ENCODE measurements around the gene OR8B2.
"Not testable (repeated sequence)": the region's sequence is repeated elsewhere in the genome, so short reads cannot be mapped to it uniquely, and the experiment has no call there.

OR8B2 gene, protein sequence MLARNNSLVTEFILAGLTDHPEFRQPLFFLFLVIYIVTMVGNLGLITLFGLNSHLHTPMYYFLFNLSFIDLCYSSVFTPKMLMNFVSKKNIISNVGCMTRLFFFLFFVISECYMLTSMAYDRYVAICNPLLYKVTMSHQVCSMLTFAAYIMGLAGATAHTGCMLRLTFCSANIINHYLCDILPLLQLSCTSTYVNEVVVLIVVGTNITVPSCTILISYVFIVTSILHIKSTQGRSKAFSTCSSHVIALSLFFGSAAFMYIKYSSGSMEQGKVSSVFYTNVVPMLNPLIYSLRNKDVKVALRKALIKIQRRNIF

DNA sequence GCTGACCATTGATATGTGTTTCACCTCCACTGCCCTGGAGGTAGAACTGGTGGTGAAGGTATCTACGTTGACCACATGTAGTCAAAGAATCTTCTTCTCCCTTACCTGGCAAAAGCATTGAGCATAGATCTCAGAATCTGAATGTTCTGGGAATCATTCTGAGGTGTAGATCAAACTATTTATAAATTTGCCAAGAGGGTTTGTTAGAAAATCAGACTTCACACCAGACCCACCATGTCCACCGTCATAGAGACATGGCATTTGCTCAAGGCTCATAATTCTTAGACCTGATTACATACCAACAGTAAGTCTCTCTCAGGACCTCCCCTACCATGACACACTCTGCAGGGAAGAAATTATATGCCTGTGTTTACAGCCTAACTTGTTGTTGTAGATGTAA, at the start of gene OR8B2:
Gene OR8B2, minus strand, starts transcription at position 101 of the 400 bp plus-strand sequence. CDS start 1,156 bp downstream, outside the sequence.
- no peak for DNase-seq

DNA sequence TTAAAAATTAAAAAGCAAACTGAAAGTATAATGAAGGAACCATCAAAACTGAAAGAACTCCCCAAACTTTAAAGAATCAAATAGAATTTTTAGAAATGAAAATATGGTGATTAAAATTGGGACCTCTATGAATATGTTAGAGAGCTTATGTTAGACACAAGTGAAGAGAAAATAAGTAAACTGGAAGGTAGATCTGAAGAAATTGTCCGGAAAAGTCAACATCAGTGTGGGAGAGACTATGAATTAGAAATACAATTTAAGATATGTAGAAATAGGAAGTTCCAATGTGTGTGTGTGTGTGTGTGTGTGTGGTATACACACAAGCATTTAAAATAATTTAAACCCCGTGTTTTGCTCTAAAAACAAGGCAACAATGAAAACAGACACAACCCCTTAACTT, 45.3 kb upstream of the OR8B2 start:
- no peak for DNase-seq

DNA sequence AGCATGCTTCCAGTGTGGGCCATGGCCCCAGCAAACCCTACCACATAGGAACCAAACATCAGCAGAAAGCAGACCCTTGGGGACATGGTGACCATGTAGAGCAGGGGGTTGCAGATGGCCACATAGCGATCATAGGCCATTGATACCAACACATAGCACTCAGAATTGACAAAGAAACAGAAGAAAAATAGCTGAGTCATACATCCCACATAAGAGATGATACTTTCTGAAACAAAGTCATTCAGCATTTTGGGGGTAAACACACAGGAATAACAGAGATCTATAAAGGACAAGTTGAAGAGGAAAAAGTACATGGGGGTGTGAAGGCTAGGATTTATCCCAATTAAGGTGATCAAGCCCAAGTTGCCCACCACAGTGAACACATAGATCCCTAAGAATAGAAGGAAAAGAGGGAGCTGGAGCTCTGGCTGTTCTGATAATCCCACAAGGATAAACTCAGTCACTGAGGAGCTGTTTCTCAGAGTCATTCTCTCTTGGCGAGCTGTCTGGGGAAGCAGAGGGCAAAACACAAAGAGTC, 40.2 kb upstream of the OR8B2 start, which contains the start of gene OR8B4:
Gene OR8B4, minus strand, starts transcription at position 488 of the 538 bp plus-strand sequence. Its CDS starts 0 bp downstream, at position 488.
- no peak for DNase-seq

DNA sequence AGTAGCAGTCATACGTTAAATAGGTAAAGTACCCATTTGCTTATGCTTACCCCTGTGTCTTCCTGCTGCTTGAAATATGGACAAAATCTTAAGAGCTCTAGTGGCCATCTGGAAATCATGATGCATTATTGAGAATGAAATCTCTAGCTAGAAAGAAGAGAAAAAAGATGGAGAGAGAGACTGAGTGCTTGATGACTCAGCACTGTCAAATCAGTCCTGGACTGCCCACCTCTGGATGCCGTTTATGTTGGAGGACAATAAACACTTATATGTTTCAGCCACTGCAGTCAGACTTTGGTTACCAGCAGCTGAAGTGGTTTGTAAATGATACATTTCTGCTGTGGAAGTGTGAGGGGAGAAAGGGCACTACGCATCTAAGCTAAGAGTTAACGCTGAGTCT, 36.7 kb upstream of the OR8B2 start:
- DNase-seq, result no peak

DNA sequence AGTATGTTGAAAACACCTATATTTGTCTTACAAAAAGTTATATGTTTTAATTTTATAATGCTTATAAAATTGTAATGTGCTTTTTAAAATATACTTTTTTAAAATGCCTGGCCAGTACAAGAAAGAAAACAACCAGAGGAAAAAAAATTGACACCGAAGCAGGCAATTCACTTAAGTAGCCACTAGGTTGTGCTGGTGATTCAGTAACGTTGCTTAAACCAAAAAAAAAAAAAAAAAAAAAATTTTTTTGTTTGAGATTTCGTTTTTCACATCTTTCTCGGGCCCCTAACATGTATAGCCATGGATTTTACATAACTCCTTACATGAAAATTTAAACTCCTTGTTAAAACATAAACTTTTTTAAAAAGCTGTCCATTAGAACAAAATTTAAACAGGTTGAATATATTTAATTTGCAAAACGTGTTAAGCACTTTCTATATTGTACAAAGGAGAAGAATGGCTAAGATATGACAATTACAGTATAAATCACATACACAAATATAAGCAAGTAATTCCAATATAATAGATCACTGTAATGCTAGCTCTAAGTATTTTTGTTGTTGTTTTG, 31.1 kb upstream of the OR8B2 start:
- DNase-seq, result no peak

DNA sequence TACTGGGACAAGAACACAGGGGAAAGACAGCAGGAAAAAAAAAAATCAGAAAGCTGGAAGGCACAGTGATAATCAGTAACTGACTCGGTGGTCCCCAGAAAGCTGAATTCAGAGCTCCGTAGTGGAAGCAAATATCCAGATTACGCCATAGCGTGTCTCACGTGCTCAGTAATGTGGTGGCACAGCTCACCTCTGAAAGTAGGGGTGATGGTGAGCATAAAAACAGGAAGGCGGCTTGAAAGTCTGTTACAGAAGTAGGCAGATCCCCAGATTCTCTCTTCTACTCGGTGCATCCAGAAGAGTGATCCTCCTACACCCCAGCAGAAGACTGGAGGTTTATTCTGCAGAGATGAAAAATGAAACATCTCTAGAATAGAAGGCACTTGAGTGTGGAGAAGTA, 25.6 kb upstream of the OR8B2 start:
- no peak for DNase-seq

DNA sequence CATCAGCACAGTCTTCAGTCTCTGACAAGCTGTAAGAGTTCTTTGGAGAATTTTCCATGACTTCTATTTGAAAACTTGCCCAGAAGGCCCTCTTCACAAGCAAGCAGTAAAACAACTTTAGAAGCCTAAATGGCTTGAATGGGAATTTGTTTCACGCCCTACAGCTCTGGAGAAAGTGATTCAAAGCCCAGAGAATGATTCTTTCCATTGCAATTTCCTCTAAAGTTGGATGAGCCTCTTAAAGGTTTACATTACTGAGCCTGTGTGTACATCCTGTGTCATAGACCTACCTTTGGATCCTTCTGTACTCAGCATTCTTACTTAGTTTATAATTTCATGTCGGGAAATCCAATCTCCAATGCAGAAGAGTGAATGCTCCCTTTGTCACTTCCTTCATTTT, 21.3 kb upstream of the OR8B2 start:
- DNase-seq, result no peak

DNA sequence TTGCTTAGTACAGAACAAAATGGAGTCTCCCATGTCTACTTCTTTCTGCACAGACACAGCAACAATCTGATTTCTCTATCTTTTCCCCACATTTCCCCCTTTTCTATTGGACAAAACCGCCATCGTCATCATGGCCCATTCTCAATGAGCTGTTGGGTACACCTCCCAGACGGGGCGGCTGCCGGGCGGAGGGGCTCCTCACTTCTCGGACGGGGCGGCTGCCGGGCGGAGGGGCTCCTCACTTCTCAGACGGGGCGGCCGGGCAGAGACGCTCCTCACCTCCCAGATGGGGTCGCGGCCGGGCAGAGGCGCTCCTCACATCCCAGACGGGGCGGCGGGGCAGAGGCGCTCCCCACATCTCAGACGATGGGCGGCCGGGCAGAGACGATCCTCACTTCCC, 18.9 kb upstream of the OR8B2 start:
- DNase-seq, result not testable (repeated sequence)

DNA sequence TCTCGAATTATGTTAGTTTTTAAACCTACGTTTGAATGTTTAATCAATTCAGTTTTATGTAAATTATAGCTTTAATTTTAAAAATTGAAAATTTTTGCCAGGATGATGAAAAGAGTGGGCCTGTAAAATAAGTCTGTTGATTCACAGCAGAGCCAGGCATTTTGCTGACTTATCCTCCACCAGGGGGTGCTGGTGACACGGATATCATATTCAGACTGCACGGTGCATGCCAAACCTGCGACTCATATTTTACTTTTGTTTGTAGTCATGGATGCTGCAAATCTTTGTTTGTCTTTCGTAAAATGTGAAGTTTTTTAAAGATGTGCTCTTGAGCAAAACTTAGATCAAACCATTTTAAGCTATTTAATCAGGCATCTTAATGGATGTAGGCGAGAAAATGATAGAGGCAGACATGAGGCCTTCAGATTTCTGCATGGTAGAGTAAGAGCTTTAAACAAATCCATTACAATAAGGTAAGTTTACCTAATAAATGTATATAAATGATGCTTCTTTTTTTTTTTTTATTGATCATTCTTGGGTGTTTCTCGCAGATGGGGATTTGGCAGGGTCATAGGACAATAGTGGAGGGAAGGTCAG, 18.1 kb upstream of the OR8B2 start:
- DNase-seq, result peak; percentile 33

DNA sequence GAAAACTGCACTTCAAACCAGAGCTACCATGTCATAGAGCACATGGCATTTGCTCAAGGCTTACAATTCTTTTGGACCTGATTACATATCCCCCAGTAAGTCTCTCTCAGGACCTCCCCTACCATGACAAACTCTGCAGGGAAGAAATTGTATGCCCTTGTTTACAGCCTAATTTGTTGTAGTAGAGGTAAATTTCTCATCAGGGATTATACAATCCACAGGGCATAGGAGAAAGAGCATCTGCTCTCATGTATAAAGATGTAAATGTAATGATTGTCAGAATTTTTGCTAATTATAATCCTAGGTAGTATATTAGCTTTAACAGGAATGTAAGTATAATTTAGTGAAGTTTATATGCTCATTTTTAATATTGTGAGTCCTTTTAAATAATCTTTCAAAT, 14.6 kb upstream of the OR8B2 start, which contains the start of gene OR8B3:
Gene OR8B3, minus strand, starts transcription at position 101 of the 400 bp plus-strand sequence. CDS start 1,673 bp downstream, outside the sequence.
- no peak for DNase-seq

DNA sequence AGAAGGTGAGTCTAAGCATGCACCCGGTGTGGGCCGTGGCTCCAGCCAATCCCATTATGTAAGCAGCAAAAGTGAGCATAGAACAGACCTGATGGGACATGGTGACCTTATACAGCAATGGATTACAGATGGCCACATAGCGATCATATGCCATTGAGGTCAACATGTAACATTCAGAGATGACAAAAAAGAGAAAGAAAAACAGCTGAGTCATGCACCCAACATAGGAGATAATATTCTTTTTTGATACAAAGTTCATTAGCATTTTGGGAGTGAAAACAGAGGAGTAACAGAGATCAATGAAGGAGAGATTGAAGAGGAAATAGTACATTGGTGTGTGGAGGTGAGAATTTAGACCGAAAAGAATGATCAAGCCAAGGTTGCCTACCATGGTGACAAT, 12.5 kb upstream of the OR8B2 start:
- not testable (repeated sequence) for DNase-seq

DNA sequence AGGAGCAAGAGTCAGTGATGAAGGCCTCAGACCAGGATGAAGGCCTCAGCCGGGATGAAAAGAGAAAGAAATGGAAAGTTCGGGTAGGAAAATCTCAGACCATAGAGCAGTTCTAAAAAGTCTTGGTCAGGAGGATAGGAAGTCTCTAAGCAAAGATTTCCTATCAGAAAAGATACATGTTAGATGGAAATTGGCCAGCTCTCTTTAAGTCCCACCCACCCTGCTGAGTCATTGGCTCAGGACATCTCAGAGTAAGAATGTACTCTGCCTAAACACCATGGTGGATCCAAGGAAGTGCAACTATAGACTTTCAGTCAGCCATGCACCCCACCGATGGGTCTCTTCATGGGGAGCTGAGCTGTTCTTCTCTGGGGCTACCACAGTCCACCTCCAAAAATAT, 10.1 kb upstream of the OR8B2 start:
- DNase-seq, result no peak

DNA sequence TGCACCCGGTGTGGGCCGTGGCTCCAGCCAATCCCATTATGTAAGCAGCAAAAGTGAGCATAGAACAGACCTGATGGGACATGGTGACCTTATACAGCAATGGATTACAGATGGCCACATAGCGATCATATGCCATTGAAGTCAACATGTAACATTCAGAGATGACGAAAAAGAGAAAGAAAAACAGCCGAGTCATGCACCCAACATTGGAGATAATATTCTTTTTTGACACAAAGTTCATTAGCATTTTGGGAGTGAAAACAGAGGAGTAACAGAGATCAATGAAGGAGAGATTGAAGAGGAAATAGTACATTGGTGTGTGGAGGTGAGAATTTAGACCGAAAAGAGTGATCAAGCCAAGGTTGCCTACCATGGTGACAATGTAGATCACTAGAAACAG, 1.4 kb downstream of the OR8B2 start:
- DNase-seq, result not testable (repeated sequence)

DNA sequence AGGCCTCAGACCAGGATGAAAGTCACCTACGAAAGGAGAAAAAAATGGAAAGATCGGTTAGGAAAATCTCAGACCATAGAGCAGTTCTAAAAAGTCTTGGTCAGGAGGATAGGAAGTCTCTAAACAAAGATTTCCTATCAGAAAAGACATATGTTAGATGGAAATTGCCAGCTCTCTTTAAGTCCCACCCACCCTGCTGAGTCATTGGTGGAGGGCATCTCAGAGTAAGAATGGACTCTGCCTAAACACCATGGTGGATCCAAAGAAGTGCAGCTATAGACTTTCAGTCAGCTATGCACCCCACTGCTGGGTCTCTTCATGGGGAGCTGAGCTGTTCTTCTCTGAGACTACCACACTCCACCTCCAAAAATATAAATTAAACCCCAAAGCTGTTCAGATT, 3.7 kb downstream of the OR8B2 start:
- no peak for DNase-seq

DNA sequence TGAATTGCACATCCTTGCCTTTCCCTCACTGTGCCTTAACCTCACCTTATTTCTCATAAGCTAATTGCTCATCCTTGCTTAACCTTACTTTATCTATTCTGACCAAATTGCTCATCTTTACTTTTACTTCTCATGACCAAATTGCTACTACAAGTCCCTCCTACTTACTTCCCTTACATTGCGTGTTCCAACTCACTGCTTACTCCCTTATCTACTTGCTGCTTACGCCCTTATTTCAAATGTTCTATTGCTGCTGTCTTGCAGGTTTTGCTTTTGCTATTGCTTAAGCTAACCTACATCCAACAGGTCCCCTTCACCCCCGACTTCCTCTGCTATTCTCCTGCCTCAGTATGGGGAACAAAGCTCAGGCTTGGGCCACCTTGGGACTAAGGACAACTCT, 8.0 kb downstream of the OR8B2 start:
- DNase-seq, result no peak

DNA sequence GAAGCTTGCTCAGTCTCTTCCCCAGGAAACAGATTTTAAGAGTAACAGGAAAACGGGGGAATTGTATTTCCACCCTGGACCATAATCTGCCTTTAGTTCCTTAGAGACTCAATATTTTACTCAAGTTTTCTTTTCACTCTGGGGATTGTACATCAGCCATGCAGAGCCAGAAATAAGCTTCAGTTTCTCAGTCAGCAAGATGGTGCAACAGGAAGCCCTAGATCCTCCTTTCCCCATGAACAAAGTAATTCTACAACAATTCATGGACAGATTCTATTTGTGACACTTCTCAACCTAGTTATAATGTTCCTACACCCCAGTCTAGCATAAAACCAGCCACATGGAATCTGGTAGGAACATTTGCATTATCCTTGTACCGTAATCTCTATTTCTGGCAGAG, 24.7 kb downstream of the OR8B2 start:
- DNase-seq, result no peak

DNA sequence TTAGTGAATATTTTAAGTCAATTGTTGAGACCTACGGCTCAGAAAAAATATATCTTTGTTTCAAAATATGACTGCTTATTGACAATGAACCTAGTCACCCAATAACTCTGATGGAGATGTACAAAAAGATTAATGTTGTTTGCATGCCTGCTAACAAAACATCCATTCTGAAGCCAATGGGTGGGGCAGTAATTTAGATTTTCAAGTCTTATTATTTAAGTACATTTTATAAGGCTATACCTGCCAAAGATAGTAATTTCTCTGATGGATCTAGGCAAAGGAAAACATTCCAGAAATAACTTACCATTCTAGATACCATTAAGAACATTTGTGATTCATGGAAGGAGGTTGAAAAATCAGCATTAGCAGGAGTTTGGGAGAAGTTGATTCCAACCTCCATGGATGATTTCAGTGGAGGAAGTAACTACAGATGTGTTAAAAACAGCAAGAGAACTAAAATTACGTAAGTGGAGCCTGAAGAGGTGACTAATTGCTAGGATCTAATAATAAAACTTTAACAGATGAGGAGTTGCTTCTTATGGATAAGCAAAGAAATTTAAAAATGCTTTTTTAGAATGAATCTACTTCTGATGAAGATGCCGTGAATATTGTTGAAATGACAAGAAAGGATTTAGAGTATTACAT, 37.9 kb downstream of the OR8B2 start:
- no peak for DNase-seq

DNA sequence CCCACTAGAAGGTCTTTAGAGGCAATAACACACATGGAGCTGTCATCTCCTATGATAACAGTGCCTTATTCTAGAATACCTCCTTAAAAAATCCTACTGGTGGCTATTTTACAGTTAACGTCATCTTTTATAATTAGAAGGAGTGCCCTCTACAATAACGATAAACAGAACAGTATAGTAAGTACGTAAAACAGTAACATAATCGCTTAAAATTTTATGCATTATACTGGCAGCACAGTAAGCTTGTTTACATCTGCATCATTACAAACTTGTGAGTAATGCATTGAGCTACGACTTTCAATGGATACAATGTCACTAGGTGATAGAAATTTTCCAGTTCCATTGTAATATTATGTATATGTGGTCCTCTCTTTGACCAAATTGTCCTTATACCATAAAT, 40.0 kb downstream of the OR8B2 start:
- DNase-seq, result no peak

DNA sequence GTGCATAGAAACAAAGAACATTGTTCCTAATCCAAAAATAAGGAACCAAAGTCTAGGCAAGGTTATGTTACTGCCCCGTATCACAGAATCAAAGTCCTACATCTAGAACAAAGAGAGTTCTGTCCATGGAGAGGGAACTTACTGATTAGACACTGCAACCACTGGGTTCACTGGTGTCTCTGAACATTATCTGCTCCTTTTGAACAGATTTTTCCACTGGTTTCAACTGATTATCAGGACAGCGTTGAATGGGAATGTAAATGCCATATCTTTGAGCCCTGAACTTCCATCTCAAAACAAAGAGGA, 44.2 kb downstream of the OR8B2 start:
- DNase-seq, result no peak

DNA sequence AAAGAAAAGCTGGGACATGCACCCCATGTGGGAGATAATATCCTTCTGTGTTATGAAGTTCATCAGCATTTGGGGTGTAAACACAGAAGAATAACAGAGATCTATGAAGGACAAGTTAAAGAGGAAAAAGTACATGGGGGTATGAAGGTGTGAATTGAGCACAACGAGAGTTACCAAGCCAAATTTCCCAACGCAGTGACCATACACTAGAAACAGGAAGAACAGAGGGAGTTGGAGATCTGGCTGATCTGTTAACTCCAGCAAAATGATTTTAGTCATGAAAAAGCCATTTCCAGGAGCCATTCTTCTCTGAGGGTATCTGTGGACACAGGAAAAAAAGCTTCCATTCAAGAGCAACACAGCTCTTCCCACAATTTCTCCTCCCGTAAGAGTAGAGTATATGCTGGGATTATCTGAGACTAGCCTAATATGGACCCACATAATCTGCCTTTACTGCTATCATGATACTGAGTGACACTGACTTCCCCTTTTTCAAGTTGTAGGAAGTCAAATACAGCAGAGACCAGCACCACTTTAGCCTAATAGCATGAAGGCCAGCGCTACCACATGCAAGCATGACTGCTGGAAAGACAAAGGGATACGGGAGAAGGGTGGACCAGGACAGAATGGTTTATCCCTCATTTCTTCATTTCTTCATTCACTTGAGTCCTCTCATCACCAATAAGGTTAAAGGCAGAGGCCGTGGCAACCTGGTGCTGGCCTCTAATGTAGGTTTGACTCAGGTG, 44.7 kb downstream of the OR8B2 start:
- DNase-seq, result no peak

Measured in activated naive CD4-positive, alpha-beta T cell treated with anti-CD3 and anti-CD28 coated beads, Interleukin-2, amount 50 U/mL, for 16 hours (primary cell).